HG03469 (cell line): ENCODE data around the gene AACS.
"Not testable (repeated sequence)": the region's sequence is repeated elsewhere in the genome, so short reads cannot be mapped to it uniquely, and the experiment has no call there.

Experiments
- ATAC-seq: cut with Tn5 transposase; IDR thresholded peaks from one replicate; pipeline ENCODE4 v1.9.1; 2021; ENCODE audit warnings: mild to moderate bottlenecking, moderate library complexity, moderate number of reproducible peaks; ENCODE audit not compliant: unreplicated experiment

AACS gene

DNA sequence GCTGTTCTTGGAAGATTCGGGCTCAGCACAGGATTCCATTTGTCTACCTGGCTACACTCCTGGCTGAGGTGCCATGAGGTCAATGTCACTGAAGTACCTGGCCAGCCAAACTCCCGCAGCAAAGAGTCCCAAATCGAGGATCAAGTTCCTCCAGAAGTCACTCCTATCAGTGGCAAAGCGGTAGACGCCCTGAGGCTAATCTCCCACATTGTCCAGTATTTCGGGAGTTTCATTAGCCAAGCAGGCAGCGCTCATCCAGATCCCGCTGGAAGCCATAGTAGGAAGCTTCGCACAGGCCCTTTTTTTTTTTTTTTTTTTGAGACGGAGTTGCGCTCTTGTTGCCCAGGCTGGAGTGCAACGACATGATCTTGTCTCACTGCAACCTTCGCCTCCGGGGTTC lies 8.9 kb upstream of the AACS start:
- no peak for ATAC-seq

DNA sequence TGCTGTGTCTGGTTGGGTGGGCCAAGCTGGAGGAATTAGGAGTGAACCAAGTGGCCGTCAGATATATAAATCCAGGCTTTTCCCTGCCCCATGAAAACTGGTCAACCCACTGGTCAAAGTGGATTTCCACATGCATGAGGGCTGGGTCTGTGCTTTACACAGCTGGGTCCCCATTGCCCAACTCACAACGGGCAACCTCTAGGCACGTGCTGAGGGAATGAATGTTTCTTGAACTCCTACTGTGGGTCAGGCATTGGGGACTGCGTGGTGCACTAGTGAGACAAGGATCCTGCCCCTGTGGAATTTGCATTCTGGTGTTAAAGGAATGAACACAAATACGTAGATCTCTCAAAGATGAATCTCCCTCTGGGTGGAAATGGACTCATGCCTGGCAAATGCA lies 7.5 kb upstream of the AACS start:
- no peak for ATAC-seq

DNA sequence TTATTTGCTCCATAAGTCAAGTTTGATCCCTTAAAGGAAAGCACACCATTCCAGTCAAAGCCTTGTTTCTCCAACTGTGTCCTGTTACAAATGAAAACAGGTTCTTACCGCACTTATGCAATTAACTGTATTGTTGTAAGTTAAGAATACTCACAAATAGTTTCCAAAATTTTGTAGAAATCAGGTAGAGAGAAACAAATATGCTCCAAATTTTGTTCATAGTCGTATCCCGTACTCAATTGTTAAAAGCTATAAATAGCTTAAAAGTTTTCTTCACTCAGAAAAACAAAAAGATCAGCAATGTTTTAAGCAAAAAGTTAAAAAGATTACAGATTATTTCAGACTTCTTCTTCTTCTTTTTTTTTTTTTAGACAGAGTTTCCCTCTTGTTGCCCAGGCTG lies 4.0 kb upstream of the AACS start:
- ATAC-seq = no peak

DNA sequence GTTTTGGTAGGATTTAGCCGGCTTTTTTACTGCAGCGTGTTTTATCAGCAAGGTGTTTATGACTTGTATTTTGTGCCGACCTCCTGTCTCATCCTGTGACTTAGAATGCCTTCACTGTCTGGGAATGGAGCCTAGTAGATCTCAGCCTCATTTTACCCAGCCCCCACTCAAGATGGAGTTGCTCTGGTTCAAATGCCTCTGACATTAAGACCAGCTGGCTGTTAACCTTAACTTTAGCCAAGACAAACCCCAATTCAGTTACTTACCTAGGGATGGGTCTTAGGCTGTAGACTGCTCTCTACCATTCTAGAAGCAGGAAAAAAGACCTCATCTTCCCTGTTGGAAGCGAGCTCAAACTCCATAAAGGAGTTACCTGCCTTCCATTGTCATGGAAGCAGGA lies 1.7 kb upstream of the AACS start:
- not testable (repeated sequence) for ATAC-seq

DNA sequence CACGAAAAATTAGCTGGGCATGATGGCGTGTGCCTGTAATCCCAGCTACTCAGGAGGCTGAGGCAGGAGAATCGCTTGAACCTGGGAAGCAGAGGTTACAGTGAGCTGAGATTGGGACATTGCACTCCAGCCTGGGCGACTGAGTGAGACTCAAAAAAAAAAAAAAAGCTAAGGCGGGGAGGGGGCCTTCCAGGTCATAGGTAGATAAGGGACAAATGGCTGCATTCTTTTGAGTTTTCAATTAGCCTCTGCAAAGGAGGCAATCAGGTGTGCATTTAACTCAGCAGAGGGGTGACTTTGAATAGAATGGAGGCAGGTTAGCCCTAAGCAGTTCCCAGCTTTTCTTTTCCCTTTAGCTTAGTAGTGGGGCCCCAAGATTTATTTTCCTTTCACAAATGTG lies 743 bp upstream of the AACS start:
- ATAC-seq = no peak

DNA sequence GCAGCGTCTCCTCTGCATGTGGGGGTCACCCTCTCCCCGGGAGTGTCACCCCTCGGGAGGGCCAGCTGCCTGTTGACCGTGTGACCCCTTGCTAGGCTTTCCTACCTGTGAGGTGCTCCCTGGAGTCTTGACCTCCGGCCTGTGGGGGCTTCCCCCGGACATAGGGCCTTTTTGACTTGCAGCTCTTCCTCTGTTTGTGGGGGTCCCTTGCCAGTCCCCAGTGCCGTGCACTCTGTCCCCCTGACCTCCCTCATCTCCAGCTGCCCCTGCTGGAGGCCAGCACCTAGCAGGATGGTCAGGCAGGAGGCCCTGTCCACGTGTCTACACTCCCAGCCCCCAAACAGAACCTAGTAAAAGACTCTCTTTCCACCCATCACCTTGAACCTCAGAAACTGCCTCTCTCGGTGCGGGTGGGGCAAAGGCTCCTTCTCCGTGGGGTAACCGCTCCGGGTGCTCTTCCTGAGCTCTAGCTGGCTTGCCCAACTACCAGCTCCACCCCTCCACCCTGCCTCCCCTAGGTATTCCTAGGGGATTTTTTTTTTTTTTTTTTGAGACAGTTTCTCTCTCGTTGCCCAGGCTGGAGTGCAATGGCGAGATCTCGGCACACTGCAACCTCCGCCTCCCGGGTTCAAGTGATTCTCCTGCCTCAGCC lies 810 bp downstream of the AACS start:
- ATAC-seq = no peak

DNA sequence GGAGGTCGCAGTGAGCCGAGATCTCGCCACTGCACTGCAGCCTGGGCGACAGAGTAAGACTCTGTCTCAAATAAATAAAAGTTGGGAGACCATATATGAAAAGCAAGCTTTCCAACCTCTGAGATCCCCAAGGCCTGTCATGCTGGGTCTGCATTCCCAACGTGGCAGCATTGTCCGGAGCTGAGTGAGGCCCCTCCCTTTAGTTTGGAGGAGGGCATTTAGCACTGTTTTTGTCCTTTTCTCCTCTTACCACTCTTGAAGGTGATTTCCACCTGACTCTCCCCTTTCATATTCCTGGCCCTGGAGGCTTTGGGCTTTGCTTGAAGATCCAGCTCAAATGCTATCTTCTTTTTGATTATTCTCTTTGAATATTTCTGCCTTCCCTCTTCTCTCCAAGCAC lies 3.2 kb downstream of the AACS start:
- no peak for ATAC-seq

DNA sequence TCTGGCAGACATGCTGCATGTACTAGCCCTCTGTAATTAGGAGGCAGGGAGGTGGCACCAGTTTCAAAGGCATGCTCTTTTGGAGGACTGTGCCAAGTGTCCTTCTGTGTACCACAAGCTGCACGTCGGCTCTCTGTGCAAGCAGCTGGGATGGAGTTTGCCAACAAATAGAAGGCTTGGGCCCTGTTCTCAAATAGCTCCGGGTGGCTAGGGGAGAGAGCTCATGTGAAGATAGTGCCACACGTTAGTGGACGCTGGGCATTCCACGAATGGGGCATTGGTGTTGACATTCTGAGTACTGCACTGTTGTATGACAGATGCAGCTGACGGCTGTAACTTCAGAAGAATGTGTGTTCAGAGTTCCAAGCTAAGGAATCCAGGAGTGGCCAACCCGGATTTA lies 4.4 kb downstream of the AACS start:
- no peak for ATAC-seq

DNA sequence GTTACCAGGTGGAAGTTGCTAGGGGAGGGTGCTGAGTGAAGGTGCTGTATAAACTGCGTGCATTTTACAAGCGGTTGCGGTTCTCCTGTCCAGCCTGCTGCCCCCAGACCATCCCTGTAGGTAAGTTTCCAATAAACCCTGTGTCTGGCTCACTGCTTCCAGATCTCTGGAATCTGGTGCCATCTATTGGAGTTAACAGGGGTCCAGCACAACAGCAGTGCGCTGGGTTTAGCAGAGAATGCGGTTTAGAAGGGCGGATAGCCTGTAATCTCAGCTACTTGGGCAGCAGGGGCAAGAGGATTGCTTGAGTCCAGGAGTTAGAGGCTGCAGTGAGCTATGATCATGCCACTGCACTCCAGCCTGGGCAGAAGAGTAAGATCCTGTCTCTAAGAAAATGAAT lies 4.9 kb downstream of the AACS start:
- no peak for ATAC-seq

DNA sequence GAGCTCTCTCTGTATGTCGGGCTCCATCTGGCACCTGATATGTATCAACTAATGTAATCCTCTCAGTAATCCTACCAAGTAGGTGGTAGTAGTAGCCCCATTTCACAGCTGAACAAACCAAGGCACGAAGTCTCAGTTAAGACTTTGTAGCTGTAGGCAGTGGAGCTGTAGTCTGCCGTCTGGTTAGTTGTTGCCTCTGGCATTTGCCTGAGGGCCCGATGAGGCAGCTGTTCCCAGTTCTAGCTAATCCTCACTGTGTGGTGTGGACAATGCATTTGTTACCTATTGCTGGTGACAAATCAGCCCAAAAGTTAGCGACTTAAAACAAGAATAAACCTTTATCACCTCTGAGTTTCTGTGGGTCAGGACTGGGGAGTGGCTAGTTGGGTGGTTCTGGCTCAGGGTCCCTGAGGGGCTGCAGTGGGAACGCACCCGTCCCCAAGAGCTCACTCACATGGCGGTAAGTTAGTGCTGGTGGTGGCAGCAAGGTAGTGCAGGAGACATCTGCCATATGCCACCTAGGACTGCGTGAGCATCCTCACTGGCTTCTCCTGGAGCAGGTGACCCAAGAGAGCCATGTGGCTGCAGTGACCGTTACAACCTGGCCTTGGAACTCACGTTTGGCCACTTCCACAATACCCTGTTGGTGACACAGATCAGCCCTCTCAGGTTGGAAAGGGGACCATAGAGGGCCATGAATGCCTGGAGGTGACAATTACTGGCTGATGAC lies 5.6 kb downstream of the AACS start:
- ATAC-seq = no peak

DNA sequence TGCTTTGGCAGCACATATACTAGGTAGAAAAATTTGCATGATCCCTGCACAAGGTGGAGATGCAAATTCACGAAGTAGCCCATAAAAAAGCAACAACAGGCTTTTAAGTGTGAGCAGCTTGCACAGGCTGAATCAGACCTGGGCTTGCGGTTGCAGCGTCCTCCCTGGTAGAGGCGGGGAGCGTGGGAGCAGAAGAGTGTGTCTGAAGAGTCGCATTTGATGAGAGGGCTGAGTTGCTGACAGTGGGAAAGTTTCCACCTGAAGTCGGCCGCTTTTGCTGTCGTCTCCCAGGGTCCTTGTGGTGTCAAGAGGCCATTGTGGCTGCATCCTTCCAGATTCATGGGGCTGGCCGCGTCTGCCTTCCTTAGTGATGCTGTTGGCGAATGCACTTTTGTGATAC lies 6.2 kb downstream of the AACS start:
- no peak for ATAC-seq

DNA sequence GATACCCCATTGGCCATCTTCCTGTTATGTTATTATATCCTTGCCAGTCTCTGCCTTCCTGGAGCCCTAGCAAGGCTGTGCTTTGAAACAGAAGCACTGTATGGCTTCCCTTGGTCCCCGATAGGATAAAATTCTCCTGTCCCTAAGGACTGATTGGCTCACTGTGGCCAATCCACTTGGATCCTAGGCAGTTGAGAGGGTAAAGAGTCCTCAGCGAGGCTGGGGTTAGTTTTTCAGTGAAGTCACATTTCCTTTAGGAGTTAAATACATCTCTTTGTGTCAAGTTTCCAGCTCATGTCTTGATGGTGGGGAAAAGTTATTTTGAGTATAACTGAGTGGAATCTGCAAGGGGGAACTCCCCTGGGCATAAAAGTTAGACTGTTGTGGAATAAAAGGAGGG lies 7.3 kb downstream of the AACS start:
- no peak for ATAC-seq

DNA sequence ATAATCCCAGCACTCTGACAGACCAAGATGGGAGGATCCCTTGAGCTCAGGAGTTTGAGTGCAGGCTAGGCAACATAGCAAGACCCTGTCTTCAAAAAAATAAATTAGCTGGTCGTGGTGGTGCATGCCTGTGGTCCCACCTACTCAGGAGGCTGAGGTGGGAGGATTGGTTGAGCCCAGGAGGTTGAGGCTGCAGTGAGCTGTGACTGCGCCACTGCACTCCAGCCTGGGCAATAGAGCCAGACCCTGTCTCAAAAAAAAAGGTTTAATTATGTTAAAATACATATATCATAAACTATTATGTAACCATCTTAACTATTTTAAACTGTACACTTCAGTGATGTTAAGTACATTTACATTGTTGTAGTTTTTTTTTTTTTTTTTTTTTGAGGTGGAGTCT lies 9.1 kb downstream of the AACS start:
- not testable (repeated sequence) for ATAC-seq

DNA sequence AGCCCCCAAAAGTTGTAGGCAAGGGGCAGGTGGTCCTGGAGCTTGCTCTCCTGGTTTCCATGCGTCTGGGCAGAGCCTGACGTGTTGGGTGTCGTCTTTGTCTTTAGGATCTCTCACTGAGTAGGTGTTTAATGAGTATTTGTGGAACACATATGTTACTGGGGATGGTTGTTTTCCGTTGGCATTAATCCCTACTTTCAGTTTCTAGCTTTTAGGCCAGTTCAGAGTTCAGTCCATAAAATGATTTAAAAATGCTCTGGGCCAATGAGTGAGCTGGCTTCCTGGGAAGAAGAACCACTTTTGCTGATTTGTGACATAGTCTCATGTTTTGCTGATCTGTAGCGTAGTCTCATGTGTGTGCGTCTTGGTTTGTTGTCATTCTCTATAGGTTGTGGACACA lies 10.9 kb downstream of the AACS start:
- ATAC-seq = no peak

DNA sequence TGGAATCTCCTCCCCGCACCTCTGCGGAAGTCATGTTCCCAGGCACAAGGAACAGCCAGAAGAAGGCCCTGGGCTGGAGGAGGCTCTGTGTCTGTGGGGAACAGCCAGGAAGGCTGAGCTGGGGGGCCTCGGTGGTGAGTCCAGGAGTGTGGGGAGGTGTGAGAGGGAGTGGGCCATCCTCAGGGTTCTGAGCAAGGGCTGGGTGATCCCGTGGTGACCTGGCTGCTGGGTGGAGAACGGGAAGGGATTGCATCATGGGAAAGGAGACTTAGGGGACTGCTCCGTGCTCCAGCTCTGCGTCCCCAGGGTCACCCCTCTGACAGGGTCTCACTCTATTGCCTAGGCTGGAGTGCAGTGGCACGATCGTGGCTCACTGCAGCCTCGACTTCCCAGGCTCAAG lies 13.8 kb downstream of the AACS start:
- ATAC-seq = no peak

DNA sequence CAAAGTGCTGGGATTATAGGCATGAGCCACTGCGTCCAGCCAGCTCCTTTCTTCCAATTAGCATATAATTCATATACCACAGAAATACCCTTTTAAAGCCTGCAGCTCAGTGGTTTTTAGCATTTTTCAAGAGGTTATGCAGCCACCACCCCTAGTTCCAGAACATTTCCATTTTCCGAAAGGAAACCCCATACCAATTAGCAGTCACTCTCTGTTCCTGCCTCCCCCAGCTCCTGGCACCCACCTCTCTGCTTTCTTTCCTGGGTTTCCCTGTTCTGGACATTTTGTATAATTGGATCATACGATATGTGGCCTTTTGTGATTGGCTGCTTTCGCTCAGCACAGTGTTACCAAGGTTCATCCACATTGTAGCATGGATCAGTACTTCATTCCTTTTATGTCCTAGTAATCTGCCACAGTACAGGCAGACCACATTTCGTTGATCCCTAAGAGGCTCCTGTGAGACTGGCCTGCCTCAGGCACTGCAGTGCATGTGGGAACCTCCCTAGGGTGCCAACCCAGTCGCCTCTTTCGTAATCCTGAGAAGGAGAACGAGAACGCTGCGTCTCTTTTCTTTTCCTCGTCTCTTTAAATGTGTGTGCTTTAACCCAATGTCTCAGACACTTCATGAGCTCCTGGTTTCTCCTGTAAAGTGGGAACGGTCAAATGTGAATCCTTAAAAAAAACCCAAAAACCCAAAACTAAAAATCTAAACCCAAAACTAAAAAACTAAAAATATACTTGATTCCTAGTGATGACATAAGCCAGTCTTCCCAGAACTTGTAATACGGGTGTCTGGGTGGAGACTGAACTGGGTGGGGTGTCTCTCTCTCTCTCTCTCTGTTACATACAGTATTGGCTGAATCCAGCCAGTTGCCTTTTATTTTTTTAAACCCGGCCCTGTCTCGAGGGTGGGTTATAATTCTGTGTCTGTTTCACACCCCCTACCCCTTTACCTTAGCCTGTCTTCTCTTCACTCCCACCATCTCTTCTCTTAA lies 14.7 kb downstream of the AACS start:
- ATAC-seq = no peak

DNA sequence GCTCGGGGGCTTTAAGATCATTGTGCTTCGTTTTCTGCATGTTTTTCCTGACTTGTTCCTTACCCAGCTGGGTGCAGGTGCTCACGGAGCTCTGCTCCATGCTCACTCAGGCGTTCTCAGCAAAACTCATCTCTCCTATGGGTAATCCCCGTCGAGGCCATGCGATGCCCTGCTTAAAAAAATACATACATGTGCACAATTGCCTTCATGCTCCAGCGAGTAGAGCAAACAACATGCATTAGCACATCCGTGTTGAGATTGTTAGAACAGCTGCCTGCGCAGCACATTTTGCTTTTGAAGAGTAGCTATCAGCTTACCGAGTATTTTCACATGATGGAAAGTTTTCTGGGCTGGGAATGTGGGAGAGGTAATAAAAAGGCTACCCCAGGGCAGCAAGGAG lies 16.2 kb downstream of the AACS start:
- ATAC-seq = no peak

DNA sequence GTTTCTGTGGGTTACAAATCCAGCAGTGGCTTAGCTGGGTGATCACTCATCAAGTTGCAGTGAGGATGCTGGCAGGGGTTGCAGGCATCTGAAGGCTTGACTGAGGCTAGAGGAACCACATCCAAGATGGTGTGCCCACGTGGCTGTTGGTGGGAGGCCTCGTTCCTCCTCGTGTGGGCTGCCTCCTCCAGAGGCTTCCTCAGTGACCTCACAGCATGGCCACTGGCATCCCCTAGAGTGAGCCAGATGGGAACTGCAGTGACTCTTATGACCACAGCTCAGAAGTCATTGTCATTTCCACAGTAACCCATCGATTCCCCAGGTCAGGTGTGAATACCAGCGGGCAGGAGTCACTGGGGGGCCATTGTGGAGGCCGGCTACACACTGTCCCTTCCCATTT lies 17.8 kb downstream of the AACS start:
- no peak for ATAC-seq

DNA sequence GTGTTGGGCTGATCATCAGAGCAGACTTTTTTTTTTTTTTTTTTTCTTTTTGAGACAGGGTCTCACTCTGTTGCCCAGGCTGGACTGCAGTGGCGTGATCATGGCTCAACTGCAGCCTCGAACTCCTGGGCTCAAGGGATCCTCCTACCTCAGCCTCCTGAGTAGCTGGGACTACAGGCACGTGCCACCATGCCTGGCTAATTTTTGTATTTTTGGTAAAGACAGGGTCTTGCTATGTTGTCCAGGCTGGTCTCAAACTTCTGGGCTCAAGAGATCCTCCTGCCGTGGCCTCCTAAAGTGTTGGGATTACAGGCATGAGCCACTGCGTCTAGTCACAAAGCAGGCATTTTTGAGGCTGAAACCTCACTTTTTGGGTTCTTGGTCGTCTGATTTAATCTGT lies 23.0 kb downstream of the AACS start:
- not testable (repeated sequence) for ATAC-seq

DNA sequence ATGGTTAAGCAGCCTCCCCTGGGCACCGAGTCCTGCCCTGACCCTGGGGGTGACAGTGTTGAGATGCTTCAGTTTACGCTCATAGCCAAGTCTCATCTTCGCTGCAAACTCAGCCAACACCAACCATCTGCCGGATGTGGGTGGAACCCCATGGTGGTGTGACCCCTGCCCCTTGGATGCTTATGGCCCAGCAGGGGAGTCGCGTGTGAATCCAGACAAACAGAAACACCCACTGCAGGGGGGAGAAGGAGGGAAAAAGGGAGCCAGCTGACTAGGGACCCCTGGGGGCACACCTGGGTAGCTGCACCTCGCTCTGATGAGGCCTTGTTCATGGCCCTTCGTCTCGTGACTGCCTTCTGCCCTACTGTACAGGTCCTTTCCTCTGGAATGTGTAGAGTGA lies 23.8 kb downstream of the AACS start:
- no peak for ATAC-seq

DNA sequence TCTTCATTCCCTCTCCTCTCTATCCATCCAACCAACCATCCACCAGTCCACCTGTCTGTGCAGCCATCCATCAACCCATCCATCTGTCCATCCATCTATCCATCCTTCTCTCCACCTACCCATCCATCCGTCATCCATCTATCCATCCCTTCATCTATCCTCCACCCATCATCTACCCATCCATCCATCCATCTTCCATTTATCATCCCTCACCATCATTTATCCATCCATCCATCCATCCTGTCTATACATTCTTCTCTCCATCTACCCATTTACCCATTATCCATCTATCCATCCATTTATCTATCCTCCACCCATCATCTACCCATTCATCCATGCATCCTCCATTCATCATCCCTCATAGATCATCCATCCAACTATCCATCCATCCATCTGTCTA lies 24.4 kb downstream of the AACS start:
- ATAC-seq = no peak

DNA sequence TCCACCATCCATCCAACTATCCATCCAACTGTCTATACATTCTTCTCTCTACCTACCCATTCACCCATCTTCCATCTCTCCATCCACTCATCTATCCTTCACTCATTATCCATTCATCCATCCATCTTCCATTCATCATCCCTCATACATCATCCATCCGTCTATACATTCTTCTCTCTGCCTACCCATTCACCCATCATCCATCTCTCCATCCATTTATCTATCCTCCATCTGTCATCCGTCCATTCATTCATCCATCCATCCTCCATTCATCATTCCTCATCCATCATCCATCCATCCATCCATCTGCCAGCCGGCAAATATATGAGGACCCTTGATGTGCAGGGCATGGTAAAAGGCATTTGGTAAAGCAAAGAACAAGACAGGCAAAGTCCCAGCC lies 25.2 kb downstream of the AACS start:
- no peak for ATAC-seq
